Right ventricle myocardium inferior (tissue), 1 donor: ENCODE data around the gene CCDC74B. TPM values are rescaled to one million over a fixed set of nuclear protein-coding genes. Genes with fewer than 3 reads are reported as not detected.
A peak's percentile ranks its signal among the peaks of the same experiment; 100 is the strongest.
"Not testable (repeated sequence)": the region's sequence is repeated elsewhere in the genome, so short reads cannot be mapped to it uniquely, and the experiment has no call there.

Experiments
- ATAC-seq: fragments of 200-7000 bp; cut with Tn5 transposase; one replicate; pipeline ENCODE4 v1.9.1; 2020; ENCODE audit warnings: mild to moderate bottlenecking, moderate library complexity
- DNase-seq: peaks from one replicate; pipeline ENCODE4 v3.0.0; 2021; ENCODE audit errors: missing footprints
- intact Hi-C: fragments of 100-400 bp; cut with DNase I; formaldehyde crosslinking; loops from one replicate; pipeline ENCODE4 v1.11.0; 2022
- long read RNA-seq: library from polyadenylated mRNA; unstranded; transcript quantifications from one replicate; pipeline ENCODE4 v2.0.0, GENCODE V29; 2021
- total RNA-seq: library from RNA; stranded (reverse); fragmentation: NEBNext Ultra II Directional; extraction: Animal tissue kit (Norgen Biotek cat#: 25700); gene quantifications from one replicate; pipeline ENCODE4 v1.2.1, GENCODE V29; 2021
- donor health status: DM: no; HTN: yes; CAD: no; lungs with severe emphysema.

Gene CCDC74B
- total RNA-seq: 0.97 TPM
- long read RNA-seq: 0 reads

DNA sequence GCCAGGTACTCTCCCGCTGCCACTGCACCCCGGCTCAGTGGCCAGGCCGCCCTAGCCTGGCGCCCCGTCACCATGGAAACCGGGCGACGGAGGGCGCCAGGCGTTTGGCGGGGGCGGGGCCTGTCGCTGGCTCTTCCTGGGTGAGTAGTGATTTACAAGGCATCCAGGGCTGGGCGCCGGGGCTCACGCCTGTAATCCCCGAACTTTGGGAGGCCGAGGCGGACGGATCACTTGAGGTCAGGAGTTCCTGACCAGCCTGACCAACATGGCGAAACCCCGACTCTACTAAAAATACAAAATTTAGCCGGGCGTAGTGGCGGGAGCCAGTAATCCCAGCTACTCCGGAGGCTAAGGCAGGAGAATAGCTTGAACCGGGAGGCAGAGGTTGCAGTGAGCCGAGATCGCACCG, at the start of gene CCDC74B:
Gene CCDC74B, minus strand, starts transcription at position 107 of the 409 bp plus-strand sequence. CDS start 116 bp downstream, outside the sequence.
- intact Hi-C loops: not testable (repeated sequence)
- peak; percentile 85 for ATAC-seq
- DNase-seq: peak; percentile 63

DNA sequence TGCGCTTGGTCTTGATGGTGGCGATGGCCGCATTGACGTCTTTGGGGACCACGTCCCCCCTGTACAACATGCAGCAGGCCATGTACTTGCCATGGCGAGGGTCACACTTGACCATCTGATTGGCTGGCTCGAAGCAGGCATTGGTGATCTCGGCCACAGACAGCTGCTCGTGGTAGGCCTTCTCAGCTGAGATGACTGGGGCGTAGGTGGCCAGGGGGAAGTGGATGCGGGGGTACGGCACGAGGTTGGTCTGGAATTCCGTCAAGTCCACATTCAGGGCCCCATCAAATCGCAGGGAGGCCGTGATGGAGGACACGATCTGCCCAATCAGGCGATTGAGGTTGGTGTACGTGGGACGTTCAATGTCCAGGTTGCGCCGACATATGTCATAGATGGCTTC, 48.9 kb upstream of the CCDC74B start:
- ATAC-seq, intact Hi-C loops, DNase-seq: not testable (repeated sequence)

DNA sequence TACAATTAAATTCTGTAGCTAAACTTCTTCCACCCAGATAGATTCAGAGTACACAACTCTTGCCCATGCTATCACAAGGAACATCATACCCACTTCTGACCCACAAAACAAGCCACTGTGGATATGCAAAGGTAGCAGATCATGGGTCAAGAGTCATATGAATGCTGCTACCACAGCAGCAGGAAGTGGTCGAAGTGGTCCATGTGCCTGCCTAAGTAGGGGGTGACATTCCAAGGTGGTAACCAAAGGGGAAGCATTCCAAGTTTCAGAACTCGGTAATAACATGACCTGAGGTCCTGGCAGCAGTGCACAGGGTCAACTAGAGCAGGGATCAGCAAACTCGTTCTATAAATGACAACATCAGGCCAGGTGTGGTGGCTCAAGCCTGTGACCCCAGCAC, 47.5 kb upstream of the CCDC74B start:
- intact Hi-C loops, DNase-seq, ATAC-seq: not testable (repeated sequence)

DNA sequence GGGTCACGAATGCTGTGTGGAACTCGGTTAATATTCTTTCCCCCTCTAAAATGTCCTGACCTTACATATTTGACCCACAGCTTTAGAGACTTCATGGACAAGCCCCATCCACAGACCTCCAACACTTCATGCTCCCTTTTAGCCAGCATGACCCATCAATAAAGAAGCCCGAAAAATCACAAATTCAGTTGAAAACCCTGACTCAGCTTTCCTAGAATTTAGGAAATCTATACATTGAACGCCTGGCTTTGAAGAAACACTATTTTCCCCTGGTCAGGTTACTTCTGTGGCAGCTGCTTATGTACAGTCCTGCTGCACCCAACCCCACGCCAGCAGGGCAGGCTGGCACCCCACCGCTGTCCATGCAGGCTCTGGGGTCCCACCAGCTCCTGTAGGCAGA, 46.4 kb upstream of the CCDC74B start:
- intact Hi-C loops, ATAC-seq: not testable (repeated sequence)

DNA sequence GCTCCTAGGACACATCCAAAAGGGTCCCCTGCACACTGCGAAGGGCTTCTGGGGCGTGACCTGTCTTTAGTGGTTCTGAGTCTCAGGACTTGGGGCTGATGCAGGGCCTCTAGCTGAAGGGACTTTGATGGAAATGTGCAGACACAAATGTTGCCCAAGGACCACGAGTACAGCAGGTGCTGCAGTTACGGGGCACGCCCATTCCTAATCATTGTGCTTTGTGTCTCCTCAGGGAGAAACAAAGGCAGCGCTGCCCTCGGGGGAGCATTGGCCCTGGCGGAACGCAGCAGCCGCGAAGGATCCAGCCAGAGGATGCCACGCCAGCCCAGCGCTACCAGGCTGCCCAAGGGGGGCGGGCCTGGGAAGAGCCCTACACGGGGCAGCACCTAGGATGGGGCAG, 45.3 kb upstream of the CCDC74B start:
- no peak for DNase-seq
- intact Hi-C loops: no loop called here
- no peak for ATAC-seq

More for the DNA sequence above, 46.4 kb upstream of the CCDC74B start:
- not testable (repeated sequence) for DNase-seq

DNA sequence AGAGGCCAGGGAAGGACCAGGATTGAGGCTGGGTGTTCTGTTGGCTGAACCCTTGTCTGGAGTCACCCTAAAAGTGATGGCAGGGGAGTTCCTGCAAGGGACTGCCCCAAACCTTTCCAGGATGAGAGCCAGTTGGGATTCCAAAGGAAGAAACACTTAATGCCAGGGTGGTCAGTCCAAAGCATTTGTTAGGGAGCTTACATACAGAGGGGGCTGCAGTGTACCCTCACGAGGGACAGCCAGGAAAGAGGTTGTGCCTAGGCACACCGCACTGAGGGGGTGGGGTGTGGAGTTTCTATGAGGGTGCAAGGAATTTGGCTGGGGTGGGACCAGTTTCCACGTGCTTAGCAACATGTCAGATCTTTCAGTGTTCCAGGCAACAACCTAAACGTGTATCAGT, 44.0 kb upstream of the CCDC74B start:
- intact Hi-C loops, ATAC-seq, DNase-seq: not testable (repeated sequence)

DNA sequence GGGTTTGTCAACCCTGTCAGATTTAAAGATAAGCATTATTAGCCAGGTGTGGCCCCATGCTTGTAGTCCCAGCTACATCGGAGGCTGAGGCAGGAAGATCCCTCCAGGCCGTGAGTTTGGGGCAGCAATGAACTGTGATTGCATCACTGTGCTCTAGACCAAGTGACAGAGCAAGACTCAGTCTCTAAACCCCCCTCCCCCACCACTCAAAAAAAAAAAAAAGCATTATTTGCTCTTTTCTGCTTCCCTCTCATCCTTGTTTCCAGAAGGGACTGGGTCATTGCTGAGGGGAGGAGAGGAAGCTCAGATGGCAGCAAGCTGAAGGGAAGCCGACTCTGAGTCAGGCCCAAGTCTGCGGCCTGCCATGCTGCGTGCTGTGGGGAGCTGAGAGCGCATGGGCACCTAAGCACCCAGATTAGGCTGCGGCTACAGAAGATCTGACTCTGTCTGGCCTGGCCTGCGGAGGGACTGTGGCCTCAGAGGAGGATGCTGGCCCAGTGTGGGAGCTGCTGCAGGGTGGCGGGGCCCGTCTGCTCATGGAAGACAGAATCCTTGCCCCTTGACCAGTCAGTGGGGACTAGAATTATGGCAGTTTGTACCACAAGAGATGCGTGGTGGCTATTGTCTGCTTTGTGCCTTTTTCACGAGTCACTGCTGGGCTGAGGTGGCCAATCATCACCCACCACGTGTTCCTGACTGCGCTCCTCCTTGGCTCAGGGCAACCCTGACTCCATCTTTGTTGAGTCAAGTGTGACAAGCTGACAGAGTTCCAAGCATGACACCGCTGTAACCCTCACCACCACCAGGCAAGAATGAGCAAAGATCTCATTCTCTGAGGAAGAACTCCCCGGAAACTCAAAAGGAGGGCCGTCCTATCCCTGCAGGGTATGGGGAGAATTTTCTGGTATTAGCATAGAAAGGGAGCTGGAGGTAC, 43.2 kb upstream of the CCDC74B start:
- intact Hi-C loops, ATAC-seq, DNase-seq: not testable (repeated sequence)

DNA sequence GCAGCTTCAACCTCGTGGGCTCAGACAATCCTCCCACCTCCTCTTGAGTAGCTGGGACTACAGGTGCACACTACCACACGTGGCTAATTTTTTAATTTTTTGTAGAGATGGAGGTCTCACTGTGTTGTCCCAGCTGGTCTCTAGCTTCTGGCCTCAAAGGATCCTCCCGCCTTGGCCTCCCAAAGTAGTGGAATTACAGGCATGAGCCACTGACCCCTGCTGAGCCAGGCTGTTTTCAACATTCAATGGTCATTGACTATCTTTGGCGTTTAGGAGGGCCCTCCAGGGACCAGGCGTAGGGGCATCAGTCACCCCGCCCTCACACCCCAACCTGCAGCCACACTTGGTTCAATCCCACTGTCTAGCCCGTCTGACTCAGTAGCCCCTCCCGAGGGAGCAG, 42.4 kb upstream of the CCDC74B start:
- ATAC-seq (no peak), DNase-seq (no peak)
- intact Hi-C loops: no loop called here

DNA sequence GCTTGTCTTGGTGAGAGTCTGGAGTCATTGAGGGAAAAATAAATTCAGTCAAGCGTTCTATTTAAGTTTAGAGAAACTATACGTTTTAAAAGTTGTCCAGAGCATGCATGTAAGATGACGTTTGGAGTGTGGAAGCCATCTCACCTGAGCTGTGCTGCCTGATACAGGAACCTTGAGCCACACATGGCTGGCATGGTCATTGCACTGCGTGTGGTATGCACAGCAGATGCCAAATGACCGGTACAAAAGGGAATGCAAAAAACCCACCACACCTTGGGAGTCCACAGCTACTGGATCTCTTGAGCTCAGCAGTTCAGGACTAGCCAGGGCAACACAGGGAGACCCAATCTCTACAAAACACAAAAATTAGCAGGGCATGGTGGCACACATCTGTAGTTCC, 41.5 kb upstream of the CCDC74B start:
- intact Hi-C loops: no loop called here
- ATAC-seq (no peak), DNase-seq (no peak)

DNA sequence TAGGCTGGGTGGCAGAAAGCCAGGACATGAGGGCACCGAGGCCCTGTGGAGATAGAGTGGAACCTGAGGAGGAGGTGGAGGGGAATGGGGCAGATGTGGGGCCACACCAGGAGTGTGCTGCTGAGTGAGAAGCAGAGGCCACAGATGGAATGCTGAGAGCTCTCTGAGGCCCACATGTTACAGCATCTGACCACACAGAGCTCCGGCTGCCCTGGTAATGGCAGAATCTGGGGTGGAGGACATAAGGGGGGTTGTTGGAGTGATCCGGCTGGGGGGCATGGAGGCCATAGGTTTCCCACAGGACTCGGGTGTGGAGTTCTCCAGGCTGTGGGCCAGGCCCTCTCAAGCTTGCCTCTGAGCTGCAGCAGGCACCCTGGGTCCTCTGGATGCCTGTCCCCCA, 41.0 kb upstream of the CCDC74B start:
- ATAC-seq (no peak), DNase-seq (no peak)
- intact Hi-C loops: no loop called here

DNA sequence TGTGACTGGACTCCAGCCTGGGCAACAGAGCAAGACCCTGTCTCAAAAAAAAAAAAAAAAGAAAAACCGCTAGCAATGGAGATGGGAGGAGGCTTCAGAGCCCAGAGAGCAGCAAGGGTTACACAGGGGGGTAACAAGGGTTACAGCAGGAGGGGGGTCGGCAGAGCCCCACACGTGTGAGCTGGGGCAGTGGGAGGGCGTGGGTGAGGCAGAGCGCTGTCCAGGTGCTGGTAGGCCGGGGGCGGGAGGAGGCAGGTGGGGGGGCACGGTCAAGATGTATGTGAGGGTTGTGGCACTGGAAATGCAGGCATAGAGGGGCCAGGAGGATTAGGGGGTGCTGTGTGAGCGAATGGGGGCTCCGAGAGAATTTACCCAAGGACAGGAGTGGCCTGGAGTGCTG, 40.5 kb upstream of the CCDC74B start:
- DNase-seq (no peak), ATAC-seq (no peak)
- intact Hi-C loops: no loop called here

DNA sequence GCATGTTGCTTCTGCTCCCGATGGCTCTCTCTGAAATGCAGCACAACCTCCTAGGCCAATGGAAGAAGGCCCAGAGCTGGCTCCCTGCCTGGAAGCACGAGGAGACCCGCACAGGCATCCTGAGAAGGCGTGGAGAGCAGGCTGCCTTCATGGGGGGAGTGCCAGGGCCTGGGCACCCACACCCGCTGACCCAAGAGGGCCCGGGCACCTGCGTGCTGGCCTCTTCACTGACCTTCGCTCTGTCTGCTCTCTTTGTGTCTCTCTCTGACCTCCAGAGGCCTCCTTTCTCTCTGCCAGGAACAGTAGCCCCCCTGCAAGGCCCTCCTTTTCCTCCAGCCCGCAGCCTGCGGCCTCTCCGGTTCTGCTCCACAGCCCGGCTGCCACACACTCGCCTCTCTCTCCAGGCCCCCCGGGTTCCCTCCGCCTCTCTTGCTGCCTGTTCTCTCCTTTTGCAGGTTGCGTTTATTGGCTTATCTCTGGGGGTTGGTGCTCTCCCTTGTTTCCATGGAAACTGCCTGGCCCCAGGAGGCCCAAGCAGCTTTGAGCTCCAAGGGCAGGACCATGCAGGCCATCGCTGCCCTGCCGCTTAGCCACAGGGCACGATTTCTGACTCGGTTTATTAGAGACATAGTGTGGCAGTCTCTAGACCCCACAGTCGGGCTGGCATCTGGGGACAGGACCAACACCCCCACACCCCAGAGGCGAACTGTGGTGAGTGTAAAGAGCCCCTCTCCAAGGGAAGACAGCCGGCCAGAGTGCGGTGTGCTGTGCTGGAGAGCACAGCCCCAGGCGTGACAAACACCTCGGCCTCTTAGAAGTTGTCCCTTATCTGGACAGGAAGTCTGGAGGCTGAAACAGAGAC, 38.8 kb upstream of the CCDC74B start:
- peak; percentile 74 for DNase-seq
- intact Hi-C loops: loop anchor here (5.0 kb wide), 1 partner anchor 159 kb away; the partner anchor contains the start of gene IMP4
- ATAC-seq: no peak

DNA sequence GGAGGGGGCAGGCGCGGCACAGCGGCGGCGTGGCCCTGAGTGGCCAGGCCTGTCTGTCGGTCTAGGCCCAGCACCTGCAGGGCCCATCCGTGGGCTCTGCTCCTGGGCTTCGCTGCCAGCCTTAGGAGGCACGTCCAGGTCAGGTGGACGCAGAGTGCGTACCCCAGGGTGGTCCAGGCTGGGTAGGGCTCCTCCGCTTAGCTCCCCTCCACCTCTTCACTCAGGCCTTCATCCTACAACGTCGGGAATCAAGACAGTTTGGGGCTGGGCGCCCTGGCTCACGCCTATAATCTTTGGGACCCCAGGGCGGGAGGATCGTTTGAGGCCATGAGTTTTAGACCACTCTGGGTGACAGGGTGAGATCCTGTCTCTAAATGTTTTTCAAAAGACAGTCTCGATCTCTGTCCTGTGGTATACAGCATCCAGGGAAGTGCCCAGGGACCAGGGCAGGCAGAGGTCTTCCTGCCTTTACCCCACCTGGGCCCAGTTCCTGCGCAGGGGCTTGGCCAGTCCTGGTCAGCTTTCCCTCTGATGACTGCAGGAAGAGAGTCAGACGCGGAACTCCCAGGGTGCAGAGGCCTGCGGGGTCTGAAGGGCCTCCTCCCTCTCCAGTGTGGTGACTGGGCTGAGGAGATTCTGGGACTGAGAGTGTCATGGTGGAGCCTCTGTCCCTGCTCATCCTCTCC, 38.1 kb upstream of the CCDC74B start:
- not testable (repeated sequence) for DNase-seq, ATAC-seq
- intact Hi-C loops: loop anchor here (5.0 kb wide), 1 partner anchor 159 kb away; the partner anchor contains the start of gene IMP4

DNA sequence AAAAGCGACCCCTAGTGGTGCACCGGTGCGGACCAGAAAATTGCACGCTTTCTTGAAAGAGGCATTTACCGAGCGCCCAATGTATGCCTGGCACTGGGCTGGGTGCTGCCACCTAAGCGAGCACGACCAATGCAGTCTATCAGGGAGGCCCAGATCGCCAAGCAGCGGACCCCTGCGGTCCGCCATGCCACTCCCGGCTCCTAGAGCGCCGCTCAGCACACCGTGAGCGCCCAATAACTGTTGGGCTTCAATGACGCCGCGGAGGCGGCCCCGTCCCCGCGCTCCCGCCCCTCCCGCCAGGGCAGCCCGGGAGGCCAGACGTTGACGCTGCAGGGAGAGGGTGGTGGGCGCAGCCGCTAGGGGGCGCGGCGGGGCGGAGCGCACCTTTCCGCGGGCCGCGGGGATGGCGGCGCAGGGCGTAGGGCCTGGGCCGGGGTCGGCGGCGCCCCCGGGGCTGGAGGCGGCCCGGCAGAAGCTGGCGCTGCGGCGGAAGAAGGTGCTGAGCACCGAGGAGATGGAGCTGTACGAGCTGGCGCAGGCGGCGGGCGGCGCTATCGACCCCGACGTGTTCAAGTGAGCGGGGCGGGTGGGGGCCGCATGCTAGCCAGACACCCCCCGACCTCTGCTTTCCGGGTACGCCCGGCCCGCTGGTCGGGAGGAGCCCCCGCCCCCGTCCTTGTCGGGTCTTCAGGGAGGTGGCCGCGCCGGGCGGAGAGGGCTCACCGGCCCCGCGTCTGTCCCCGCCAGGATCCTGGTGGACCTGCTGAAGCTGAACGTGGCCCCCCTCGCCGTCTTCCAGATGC, 37.2 kb upstream of the CCDC74B start, which contains the start of gene MZT2B:
Gene MZT2B, plus strand, starts transcription at position 383 of the 803 bp plus-strand sequence. Its CDS starts 21 bp downstream, at position 404.
- DNase-seq: peak; percentile 93
- intact Hi-C loops: loop anchor here (5.0 kb wide), 1 partner anchor 160 kb away; the partner anchor contains the start of gene IMP4
- ATAC-seq: peak; percentile 94

DNA sequence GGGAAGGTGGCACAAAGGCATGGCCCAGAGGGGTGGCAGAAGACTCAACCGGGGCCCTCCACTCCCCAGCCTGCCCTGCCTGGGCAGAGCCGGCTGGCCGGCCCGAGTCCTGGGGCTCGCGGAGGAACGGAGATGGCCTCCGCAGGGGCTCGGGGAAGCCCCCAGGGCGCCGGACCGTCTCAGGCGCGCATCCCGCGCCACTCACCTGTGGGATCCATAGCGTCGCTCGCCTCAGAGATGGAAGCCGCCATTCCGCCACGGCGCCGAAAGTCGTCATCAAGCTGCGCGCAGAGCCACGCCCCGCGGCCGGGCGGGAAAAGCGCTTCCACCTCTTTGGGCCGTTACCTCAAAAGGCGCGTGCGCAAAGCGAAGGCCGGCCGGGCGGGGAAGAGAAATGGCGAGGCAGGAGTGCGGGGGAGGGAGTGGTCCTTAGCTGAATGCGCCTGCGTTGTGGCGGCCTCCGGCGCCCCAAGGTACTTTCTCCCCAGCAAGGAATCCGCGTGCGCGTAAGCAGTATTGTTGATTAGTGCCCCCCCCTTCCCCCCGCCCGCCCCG, 36.5 kb upstream of the CCDC74B start, which contains the start of gene SMPD4:
Gene SMPD4, minus strand, starts transcription at position 278 of the 555 bp plus-strand sequence. CDS start 5,010 bp downstream, outside the sequence.
- peak; percentile 93 for ATAC-seq
- peak; percentile 99 for DNase-seq
- intact Hi-C loops: loop anchor here (5.0 kb wide), 1 partner anchor 161 kb away; the partner anchor contains the start of gene IMP4

DNA sequence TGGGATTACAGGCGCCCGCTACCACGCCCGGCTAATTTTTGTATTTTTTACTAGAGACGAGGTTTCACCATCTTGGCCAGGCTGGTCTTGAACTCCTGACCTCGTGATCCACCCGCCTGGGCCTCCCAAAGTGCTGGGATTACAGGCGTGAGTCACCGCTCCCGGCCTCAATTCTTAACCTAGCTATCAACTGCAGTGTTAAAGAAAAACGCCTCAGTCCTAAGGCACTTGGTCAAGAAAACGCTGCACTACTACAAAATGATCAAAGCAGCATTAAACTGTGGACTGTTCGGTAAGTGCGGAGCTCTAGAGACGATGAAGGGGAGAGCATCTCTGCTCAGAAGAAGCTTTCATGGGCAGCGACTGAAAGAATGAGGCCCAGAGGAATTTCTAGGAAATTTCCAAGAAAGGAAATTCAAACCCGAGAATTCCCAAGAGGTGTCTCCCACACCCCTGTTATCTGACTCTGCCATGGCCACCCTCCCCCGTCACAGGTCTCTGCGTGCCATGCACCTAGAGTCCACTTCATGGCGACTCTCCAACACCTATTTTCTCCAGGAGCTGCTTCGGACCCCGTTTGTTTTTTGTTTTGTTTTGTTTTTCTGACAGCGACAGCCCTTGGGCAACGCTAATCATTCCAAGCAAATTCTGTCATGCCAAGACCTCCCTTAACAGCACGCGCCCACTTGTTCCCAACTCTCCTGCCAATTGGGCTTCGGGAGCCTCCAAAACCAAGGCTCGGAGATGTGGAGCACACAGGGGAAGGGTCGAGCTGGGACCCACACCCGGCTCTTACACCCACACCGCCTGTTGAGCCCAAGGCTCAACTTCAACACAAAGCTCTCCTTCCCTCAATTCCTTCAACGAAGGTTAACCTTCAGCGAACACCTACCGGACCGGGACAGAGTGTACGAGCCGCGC, 35.8 kb upstream of the CCDC74B start:
- intact Hi-C loops: loop anchor here (5.0 kb wide), 1 partner anchor 162 kb away; the partner anchor contains the start of gene IMP4
- not testable (repeated sequence) for ATAC-seq, DNase-seq
